Thyroid gland (tissue), 4 donors: Measurements from ENCODE around the gene RTN4R. TPM values are rescaled to one million over a fixed set of nuclear protein-coding genes. Genes with fewer than 3 reads are reported as not detected.

ENCODE experiments used
- DNase-seq, 2 donors: peaks; one replicate each; pipeline ENCODE4 v3.0.0-alpha.2; 2019
- H3K27ac ChIP-seq, 3 donors: fragments of 200-600 bp; sonication (generic); 1 replicate in 2 of 3; 2 replicates in 1 of 3; pipeline ENCODE4 v1.5.1; 2016 to 2019; ENCODE audit warnings: mild to moderate bottlenecking in 1 of 3, moderate library complexity in 1 of 3
- H3K27me3 ChIP-seq: fragments of 200-600 bp; sonication (generic); one replicate; pipeline ENCODE4 v1.5.1; 2019
- H3K36me3 ChIP-seq, 2 donors: fragments of 200-600 bp; sonication (generic); one replicate each; pipeline ENCODE4 v1.5.1; 2016 to 2019
- H3K4me1 ChIP-seq, 2 donors: fragments of 200-600 bp; sonication (generic); one replicate each; pipeline ENCODE4 v1.5.1; 2017 to 2019
- H3K4me3 ChIP-seq, 3 donors: fragments of 200-600 bp; sonication (generic); replicated peaks in 1 of 3; 1 replicate in 2 of 3; 2 replicates in 1 of 3; pipeline ENCODE4 v1.5.1; 2016; ENCODE audit warnings: mild to moderate bottlenecking in 1 of 3
- H3K9me3 ChIP-seq: fragments of 200-600 bp; sonication (generic); one replicate; pipeline ENCODE4 v1.5.1; 2017
- CTCF ChIP-seq, 6 experiments: fragments of 200-600 bp in 3 of 6; fragments of 450-650 bp in 3 of 6; sonication (generic) in 3 of 6; IDR thresholded peaks; one replicate each; pipeline ENCODE4 v1.5.1; 2016 to 2019; ENCODE audit warnings: antibody characterized with exemption in 6 of 6, mild to moderate bottlenecking in 2 of 6, inconsistent platforms in 1 of 6, moderate library complexity in 1 of 6
- POLR2A ChIP-seq, 2 donors: fragments of 450-650 bp; IDR thresholded peaks; one replicate each; pipeline ENCODE4 v1.6.1; 2017; ENCODE audit warnings: antibody characterized with exemption in 2 of 2, mild to moderate bottlenecking in 2 of 2, moderate library complexity in 1 of 2
- WGBS, 2 donors: methylation state at CpG; one replicate each; pipeline ENCODE4 v1.1.5; 2017; 5-methylcytosine and 5-hydroxymethylcytosine counted together
- intact Hi-C: fragments of 100-400 bp; cut with DNase I; formaldehyde crosslinking; loops from one replicate; pipeline ENCODE4 v1.15.1; 2023
- total RNA-seq, 4 donors: library from RNA; depleted of rRNA; stranded (reverse); fragments of >200 nt; gene quantifications; one replicate each; pipeline ENCODE4 v1.2.3, GENCODE V29; 2016

The RTN4R gene
- total RNA-seq, 4 donors from 2014 or later, result 4.0 to 8.6 (median 5.9) TPM

- no peaks in the 10 kb centered on the region for H3K9me3 ChIP-seq
- H3K36me3 ChIP-seq, result no peaks in the 10 kb centered on the region
- peaks cover 0 to 4% of the 10 kb centered on the region in 2 donors for H3K4me1 ChIP-seq
- TF ChIP-seq CTCF (IDR thresholded peaks at IDR 0.05) (no peak), POLR2A (IDR thresholded peaks at IDR 0.05) (no peak)
- H3K4me3 ChIP-seq, result no peak overlapping the region
- intact Hi-C loops, result no loop called here
- H3K27me3 ChIP-seq, result no peaks in the 10 kb centered on the region
- 85 to 93% methylated on average over 8 to 11 of the region's 19 CpGs for WGBS, 2 donors
- no peak for DNase-seq
- no peak overlapping the region for H3K27ac ChIP-seq
Measured at GRCh38 chr22:20260071-20260765, 7.9 kb downstream of the RTN4R start.

- Histone ChIP-seq H3K9me3 (no peaks in the 10 kb centered on the region), H3K27ac (no peak overlapping the region), H3K36me3 (no peaks in the 10 kb centered on the region), H3K4me3 (no peak overlapping the region), H3K27me3 (no peaks in the 10 kb centered on the region), H3K4me1 (peaks cover 0 to 4% of the 10 kb centered on the region in 2 donors)
- 88% methylated on average over 8 of the region's 8 CpGs; no CpG with 5 or more reads in 1 of the 2 donors for WGBS, 2 donors
- intact Hi-C loops, result no loop called here
- DNase-seq, result no peak
- TF ChIP-seq POLR2A (IDR thresholded peaks at IDR 0.05) (no peak), CTCF (IDR thresholded peaks at IDR 0.05) (no peak)
Measured at GRCh38 chr22:20259327-20259688, 8.8 kb downstream of the RTN4R start.

GRCh38 chr22:20258584-20259326 is 9.4 kb downstream of the RTN4R start:
- no peak overlapping the region for H3K4me3 ChIP-seq
- no peak for TF ChIP-seq CTCF (IDR thresholded peaks at IDR 0.05)
- TF ChIP-seq POLR2A (IDR thresholded peaks at IDR 0.05), result no peak
- no peak overlapping the region for H3K27ac ChIP-seq
- H3K36me3 ChIP-seq, result no peaks in the 10 kb centered on the region
- intact Hi-C loops, result no loop called here
- peaks cover 0 to 4% of the 10 kb centered on the region in 2 donors for H3K4me1 ChIP-seq
- no peaks in the 10 kb centered on the region for H3K27me3 ChIP-seq
- no peak for DNase-seq
- 95 to 98% methylated on average over 16 to 18 of the region's 18 CpGs for WGBS, 2 donors
- H3K9me3 ChIP-seq, result no peaks in the 10 kb centered on the region

- no peaks in the 10 kb centered on the region for H3K9me3 ChIP-seq
- intact Hi-C loops, result no loop called here
- DNase-seq, result no peak
- WGBS, 2 donors, result 62 to 84% methylated on average over 3 to 4 of the region's 4 CpGs
- no peak overlapping the region for H3K4me3 ChIP-seq
- no peaks in the 10 kb centered on the region for H3K36me3 ChIP-seq
- TF ChIP-seq CTCF (IDR thresholded peaks at IDR 0.05), result no peak
- no peak for TF ChIP-seq POLR2A (IDR thresholded peaks at IDR 0.05)
- no peaks in the 10 kb centered on the region for H3K4me1 ChIP-seq
- H3K27ac ChIP-seq, result no peak overlapping the region
- no peaks in the 10 kb centered on the region for H3K27me3 ChIP-seq
Measured at GRCh38 chr22:20258021-20258299, 10.2 kb downstream of the RTN4R start.
